Calu3 (cell line): Measurements from ENCODE around the gene FLVCR2. TPM values are rescaled to one million over a fixed set of nuclear protein-coding genes. Genes with fewer than 3 reads are reported as not detected.
"Not testable (repeated sequence)": the region's sequence is repeated elsewhere in the genome, so short reads cannot be mapped to it uniquely, and the experiment has no call there.

Experiments
- BruUV-seq: library from RNA; stranded (reverse); fragments of 400-500 nt; replicated peaks from 2 replicates; lab custom pipeline; 2021; lab: Mats Ljungman, UMichigan
- CTCF ChIA-PET: fragments of 300-600 bp; sonication (Branson Sonifier 250); formaldehyde crosslinking; loops from one replicate; lab custom pipeline; 2022; ENCODE audit warnings: antibody characterized with exemption; lab: Charles Lee
- DNase-seq: peaks from one replicate; pipeline ENCODE4 v3.0.0; 2022
- H3K27ac Mint-ChIP-seq: one replicate; pipeline ENCODE4 v1.8.0; 2022; ENCODE audit warnings: mixed read lengths; ENCODE audit not compliant: unreplicated experiment
- H3K27me3 Mint-ChIP-seq: one replicate; pipeline ENCODE4 v1.8.0; 2022; ENCODE audit warnings: mixed read lengths; ENCODE audit not compliant: unreplicated experiment
- H3K36me3 Mint-ChIP-seq: one replicate; pipeline ENCODE4 v1.8.0; 2022; ENCODE audit warnings: mild to moderate bottlenecking, moderate library complexity, mixed read lengths; ENCODE audit not compliant: insufficient read depth, unreplicated experiment
- H3K4me1 Mint-ChIP-seq: one replicate; pipeline ENCODE4 v1.8.0; 2022; ENCODE audit warnings: mild to moderate bottlenecking, low read depth, mixed read lengths; ENCODE audit not compliant: unreplicated experiment
- H3K4me3 Mint-ChIP-seq: one replicate; pipeline ENCODE4 v1.8.0; 2022; ENCODE audit warnings: mild to moderate bottlenecking, low read depth, moderate library complexity, mixed read lengths; ENCODE audit not compliant: unreplicated experiment
- H3K9me3 Mint-ChIP-seq: one replicate; pipeline ENCODE4 v1.8.0; 2022; ENCODE audit warnings: low read depth, mixed read lengths; ENCODE audit not compliant: unreplicated experiment
- intact Hi-C: fragments of 100-400 bp; cut with micrococcal nuclease; formaldehyde crosslinking; loops from one replicate; pipeline ENCODE4 v1.10.0; 2022; ENCODE audit not compliant: unreplicated experiment
- total RNA-seq: library from RNA; stranded (reverse); gene quantifications from 2 replicates; pipeline ENCODE4 v1.2.3, GENCODE V29; 2022
- TF ChIP-seq, protein P1 (sequence below): fragments of 200-600 bp; IDR thresholded peaks from one replicate; pipeline ENCODE4 v1.8.0; 2022; ENCODE audit warnings: antibody characterized with exemption; ENCODE audit not compliant: unreplicated experiment

FLVCR2 gene
- total RNA-seq, 1 experiment from 2014 or later, result 1.4 TPM

DNA sequence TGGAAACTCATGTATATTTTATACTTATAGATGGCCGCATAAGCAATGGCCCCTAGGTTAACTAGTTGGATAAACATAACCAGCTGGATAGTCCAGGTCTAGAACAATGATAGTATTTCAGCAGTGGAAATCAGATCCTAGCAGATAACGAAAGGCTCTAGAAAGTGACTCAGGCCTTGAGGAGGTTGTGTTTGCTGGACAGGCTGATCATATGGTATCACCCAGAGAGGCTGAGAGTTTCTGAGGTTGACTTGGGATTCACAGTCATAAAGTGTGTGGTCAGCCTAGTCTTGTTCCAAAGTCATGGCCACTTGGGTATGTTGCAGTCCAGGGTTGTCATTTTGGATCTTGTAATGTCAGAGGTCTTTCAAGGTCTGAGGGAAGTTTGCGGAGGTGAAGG, 16.8 kb downstream of the FLVCR2 start:
- Mint-ChIP-seq H3K27me3 (peaks cover 60% of the 10 kb centered on the region), H3K36me3 (no peaks in the 10 kb centered on the region), H3K4me3 (no peak overlapping the region), H3K9me3 (peaks cover 4% of the 10 kb centered on the region), H3K27ac (no peak overlapping the region), H3K4me1 (no peaks in the 10 kb centered on the region)
- CTCF ChIA-PET, result interaction anchor here (0.7 kb wide), 1 partner anchor 10 kb away, joined by 3 read pairs; no protein-coding TSS in a partner anchor
- BruUV-seq, result no TSS peak
- intact Hi-C loops, result no loop called here
- TF ChIP-seq, protein P1, sequence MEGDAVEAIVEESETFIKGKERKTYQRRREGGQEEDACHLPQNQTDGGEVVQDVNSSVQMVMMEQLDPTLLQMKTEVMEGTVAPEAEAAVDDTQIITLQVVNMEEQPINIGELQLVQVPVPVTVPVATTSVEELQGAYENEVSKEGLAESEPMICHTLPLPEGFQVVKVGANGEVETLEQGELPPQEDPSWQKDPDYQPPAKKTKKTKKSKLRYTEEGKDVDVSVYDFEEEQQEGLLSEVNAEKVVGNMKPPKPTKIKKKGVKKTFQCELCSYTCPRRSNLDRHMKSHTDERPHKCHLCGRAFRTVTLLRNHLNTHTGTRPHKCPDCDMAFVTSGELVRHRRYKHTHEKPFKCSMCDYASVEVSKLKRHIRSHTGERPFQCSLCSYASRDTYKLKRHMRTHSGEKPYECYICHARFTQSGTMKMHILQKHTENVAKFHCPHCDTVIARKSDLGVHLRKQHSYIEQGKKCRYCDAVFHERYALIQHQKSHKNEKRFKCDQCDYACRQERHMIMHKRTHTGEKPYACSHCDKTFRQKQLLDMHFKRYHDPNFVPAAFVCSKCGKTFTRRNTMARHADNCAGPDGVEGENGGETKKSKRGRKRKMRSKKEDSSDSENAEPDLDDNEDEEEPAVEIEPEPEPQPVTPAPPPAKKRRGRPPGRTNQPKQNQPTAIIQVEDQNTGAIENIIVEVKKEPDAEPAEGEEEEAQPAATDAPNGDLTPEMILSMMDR, result no peak
- DNase-seq, result no peak

GRCh38 chr14:75597149-75597548, 18.7 kb downstream of the FLVCR2 start:
- H3K4me3 Mint-ChIP-seq, result no peak overlapping the region
- TF ChIP-seq, protein P1, result no peak
- peaks cover 50% of the 10 kb centered on the region for H3K27me3 Mint-ChIP-seq
- CTCF ChIA-PET, result interaction anchor here (0.7 kb wide), 1 partner anchor 286 kb away, joined by 4 read pairs; no protein-coding TSS in a partner anchor
- H3K27ac Mint-ChIP-seq, result no peak overlapping the region
- no peaks in the 10 kb centered on the region for H3K4me1 Mint-ChIP-seq
- no TSS peak for BruUV-seq
- intact Hi-C loops, result no loop called here
- H3K9me3 Mint-ChIP-seq, result peaks cover 2% of the 10 kb centered on the region
- H3K36me3 Mint-ChIP-seq, result no peaks in the 10 kb centered on the region
- DNase-seq, result no peak

GRCh38 chr14:75600100-75600499, 21.7 kb downstream of the FLVCR2 start:
- H3K4me3 Mint-ChIP-seq, H3K36me3 Mint-ChIP-seq, DNase-seq, H3K4me1 Mint-ChIP-seq, BruUV-seq, H3K27ac Mint-ChIP-seq, intact Hi-C loops, H3K9me3 Mint-ChIP-seq, CTCF ChIA-PET: not testable (repeated sequence)
- H3K27me3 Mint-ChIP-seq, result peaks cover 47% of the 10 kb centered on the region

GRCh38 chr14:75601061-75601460, 22.6 kb downstream of the FLVCR2 start:
- H3K4me3 Mint-ChIP-seq, H3K36me3 Mint-ChIP-seq, CTCF ChIA-PET: not testable (repeated sequence)

GRCh38 chr14:75602503-75602902, 24.1 kb downstream of the FLVCR2 start:
- CTCF ChIA-PET, result no interaction called here
- H3K27ac Mint-ChIP-seq, result no peak overlapping the region
- peaks cover 36% of the 10 kb centered on the region for H3K27me3 Mint-ChIP-seq
- no peaks in the 10 kb centered on the region for H3K4me1 Mint-ChIP-seq
- BruUV-seq, result no TSS peak
- no peaks in the 10 kb centered on the region for H3K36me3 Mint-ChIP-seq
- TF ChIP-seq, protein P1, result no peak
- peaks cover 2% of the 10 kb centered on the region for H3K9me3 Mint-ChIP-seq
- intact Hi-C loops, result no loop called here
- H3K4me3 Mint-ChIP-seq, result no peak overlapping the region
- DNase-seq, result no peak

More at GRCh38 chr14:75601061-75601460, 22.6 kb downstream of the FLVCR2 start:
- peaks cover 37% of the 10 kb centered on the region for H3K27me3 Mint-ChIP-seq
- intact Hi-C loops, BruUV-seq, H3K4me1 Mint-ChIP-seq, H3K9me3 Mint-ChIP-seq, H3K27ac Mint-ChIP-seq, DNase-seq: not testable (repeated sequence)
